Activated CD4-positive, CD25-positive, alpha-beta regulatory T cell (primary cell): ENCODE data around the gene CCRL2.

Experiments
- DNase-seq, 4 experiments: peaks; one replicate each; lab custom pipeline; 2025; lab: John Stamatoyannopoulos, UW

CCRL2 gene, protein sequence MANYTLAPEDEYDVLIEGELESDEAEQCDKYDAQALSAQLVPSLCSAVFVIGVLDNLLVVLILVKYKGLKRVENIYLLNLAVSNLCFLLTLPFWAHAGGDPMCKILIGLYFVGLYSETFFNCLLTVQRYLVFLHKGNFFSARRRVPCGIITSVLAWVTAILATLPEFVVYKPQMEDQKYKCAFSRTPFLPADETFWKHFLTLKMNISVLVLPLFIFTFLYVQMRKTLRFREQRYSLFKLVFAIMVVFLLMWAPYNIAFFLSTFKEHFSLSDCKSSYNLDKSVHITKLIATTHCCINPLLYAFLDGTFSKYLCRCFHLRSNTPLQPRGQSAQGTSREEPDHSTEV

DNA sequence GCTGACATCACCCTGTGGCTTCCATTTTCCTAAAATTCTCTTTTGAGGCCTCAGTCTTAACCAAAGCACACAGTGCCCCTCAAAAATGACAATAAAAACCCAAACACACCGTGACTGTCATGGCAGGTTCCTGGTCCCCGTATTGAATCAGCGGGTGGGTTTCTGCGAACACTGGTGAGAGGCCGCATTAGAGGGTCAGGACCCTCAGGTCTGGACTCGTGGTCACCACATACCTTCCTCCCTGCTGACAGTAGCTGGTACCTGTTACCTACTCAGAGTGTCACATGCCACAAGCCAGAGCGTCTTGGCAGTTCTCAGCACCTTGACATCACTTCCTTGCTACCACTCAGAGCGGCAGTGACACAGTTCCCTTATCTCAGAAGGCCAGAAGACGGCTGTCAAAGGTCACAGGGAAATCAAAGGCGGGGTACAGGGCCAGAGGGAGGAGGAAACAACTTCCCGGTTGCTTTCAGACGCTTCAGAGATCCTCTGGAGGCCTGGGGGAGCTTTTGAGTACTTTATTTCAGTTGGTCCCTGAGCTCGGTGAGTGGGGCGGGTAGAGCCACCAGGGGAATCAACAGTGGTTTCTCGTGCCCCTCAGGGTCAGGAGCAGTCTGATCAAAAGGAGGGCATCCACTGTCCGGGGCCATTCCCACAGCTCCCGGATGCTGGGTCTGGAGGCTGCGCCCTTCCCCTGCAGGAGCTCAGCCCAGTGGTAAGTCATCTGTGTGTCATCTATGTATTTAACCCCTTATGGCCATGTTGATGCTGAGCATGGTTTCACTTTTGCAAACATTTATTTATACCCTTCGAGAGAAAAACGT is at the start of gene CCRL2, which contains the start of gene CCR5AS:
Gene CCRL2, plus strand, starts transcription at position 472 of the 824 bp plus-strand sequence. CDS start 821 bp downstream, outside the sequence.
Gene CCR5AS, minus strand, starts transcription at position 279 of the 824 bp plus-strand sequence.
- DNase-seq, result peak in 2 of 4 experiments; percentile 3 to 13

DNA sequence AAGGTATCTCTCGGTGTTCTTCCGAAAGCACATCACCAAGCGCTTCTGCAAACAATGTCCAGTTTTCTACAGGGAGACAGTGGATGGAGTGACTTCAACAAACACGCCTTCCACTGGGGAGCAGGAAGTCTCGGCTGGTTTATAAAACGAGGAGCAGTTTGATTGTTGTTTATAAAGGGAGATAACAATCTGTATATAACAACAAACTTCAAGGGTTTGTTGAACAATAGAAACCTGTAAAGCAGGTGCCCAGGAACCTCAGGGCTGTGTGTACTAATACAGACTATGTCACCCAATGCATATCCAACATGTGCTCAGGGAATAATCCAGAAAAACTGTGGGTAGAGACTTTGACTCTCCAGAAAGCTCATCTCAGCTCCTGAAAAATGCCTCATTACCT is 48.6 kb upstream of the CCRL2 start:
- no peak for DNase-seq

DNA sequence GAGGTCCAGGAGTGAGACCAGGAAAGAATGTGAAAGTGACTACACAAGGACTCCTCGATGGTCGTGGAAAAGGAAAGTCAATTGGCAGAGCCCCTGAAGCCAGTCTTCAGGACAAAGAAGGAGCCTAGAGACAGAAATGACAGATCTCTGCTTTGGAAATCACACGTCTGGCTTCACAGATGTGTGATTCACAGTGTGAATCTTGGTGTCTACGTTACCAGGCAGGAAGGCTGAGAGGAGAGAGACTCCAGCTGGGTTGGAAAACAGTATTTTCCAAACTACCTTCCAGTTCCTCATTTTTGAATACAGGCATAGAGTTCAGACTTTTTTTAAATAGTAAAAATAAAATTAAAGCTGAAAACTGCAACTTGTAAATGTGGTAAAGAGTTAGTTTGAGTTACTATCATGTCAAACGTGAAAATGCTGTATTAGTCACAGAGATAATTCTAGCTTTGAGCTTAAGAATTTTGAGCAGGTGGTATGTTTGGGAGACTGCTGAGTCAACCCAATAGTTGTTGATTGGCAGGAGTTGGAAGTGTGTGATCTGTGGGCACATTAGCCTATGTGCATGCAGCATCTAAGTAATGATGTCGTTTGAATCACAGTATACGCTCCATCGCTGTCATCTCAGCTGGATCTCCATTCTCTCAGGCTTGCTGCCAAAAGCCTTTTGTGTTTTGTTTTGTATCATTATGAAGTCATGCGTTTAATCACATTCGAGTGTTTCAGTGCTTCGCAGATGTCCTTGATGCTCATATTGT is 47.1 kb upstream of the CCRL2 start:
- DNase-seq, result no peak

DNA sequence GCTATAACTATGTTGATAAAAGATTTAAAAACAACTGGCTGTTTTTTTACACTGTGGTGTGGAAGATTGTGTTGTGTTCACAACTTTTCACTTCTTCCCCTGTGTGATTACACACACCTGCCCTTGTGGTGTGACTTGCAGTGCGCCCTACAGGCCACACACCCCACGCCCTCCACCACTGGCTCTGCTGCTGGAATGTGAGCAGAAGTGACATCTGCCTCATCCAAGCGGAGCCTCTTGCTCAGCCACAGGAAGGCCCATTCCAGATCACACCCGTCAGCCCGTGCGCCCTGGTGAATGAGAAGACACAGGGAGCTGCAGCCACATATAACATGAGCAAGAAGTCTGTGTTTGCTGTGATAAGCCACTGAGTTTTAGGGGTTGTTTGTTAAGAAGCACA is 46.2 kb upstream of the CCRL2 start:
- no peak for DNase-seq

DNA sequence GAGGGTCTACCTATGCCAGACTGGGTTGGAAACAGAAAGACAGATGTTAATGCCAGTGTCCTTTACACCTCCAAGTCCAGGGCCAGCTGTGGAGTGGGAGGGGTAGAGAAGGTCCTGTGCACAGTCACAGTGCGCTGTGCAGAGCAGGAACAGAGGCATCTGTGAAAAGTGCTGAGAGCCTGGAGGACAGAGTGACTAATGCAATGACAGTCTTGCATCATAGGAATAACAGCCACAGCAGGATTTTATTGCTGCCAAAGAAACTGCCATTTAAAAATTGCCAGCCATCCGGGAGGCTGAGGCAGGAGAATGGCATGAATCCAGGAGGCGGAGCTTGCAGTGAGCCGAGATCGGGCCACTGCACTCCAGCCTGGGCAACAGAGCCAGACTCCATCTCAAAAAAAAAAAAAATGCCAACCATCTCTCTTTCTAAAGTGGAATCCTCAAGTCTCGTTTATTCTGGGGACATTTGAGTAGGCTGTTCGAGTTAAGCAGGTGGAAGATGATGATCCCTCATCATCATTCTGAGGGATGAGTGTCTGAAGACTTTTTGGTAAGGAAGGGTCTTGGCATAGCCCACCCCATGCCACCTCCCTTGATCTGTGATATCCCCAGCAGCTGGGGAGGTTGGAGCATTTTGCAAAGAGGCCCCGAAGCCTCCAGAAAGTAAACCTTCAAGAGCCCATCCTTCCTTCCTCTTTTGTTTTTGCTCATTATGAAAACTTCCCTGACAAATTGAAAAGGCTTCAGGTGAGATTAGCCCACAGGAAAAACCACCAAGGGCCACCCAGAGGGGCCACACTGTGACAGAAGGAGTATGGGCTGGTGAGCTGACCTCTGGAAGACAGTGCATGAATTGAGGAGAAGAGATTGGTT is 45.4 kb upstream of the CCRL2 start:
- DNase-seq, result no peak

DNA sequence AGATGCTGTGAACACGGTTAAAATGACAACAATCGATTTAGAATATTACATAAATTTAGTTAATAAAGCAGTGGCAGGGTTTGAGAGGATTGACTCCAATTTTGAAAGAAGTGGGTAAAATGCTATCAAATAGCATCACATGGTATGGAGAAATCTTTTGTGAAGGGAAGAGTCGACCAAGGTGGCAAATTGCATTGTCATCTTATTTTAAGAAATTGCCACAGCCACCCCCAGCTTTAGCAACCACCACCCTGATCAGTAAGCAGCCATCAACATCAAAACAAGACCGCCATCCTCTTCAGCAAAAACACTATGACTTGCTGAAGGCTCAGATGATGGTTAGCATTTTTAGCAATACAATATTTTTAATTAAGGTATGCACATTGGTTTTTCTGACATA is 42.0 kb upstream of the CCRL2 start:
- no peak for DNase-seq

DNA sequence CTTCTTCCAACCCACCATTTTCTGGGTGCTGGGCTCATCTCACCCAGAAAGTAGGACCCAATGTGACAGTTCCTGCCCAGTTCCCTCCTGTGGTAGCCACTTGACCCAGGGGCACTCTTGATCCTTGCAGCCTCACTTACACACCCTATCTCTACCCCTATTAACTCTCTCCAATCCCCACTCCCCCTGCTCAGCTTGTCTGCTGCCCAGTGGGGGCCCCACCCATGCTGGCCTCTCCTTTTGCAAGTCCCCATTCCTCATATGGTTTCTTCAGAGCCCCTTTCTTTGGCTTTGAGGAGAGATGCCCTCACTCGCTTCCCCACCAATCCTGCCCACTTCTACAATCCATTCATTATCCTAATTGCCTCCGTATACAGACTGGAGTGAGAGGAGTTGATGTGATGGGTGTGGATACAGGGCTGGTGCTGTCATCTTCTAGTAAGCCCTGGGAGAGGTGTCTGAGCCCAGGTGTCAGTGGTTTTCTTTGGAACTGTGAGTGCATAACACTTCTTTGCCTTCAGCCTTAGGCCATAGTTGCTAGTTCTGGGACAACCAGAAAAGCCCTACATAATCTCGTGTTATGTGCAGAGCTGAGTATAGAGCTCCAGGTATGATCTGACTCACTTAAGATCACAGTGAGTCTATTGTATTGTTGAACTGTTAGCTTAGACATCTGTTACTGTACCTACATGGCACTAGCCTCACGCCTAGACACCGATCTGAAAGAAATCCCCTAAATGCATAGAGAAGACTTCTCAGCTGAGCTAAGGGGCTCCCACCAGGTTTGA is 41.1 kb upstream of the CCRL2 start:
- no peak for DNase-seq

DNA sequence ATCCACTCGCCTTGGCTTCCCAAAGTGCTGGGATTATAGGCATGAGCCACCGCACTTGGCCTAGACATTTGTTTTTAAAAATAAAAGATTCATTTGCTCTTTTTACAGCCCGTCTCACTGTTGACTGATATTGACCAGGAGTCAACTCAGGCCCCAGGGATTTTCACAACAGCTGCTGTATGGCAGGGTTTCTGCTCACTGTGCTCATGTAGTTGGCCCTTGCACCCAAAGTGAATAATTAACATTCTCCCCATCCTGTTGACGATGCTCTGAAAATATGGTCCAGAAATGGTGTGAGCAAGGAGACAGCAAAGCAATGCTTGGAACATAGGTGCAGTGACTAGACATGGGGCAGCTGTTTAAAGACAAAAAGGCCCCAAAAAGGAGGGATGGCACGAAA is 39.2 kb upstream of the CCRL2 start:
- DNase-seq, result no peak

DNA sequence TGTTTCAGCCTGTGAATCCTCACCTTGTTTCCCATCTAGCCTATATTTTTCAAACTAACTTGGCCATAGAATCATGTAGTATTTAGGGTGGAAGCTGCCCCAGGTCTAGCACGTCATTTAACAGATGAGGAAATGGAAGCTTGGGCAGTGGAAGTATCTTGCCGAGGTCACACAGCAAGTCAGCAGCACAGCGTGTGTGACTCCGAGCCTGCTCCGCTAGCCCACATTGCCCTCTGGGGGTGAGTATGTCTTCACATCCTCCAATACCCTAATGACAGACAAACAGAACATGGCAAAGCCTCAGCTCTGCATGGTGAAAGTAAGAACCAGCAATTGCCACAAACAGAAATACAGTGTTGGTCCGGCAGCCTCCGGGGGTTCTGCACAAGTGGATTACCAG is 38.5 kb upstream of the CCRL2 start:
- peak in 3 of 4 experiments; percentile 27 to 31 (median 29) for DNase-seq

DNA sequence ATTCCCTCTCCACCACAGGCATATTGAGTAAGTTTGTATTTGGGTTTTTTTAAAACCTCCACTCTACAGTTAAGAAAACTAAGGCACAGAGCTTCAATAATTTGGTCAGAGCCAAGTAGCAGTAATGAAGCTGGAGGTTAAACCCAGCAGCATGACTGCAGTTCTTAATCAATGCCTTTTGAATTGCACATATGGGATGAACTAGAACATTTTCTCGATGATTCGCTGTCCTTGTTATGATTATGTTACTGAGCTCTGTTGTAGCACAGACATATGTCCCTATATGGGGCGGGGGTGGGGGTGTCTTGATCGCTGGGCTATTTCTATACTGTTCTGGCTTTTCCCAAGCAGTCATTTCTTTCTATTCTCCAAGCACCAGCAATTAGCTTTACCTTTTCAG is 37.9 kb upstream of the CCRL2 start:
- DNase-seq, result no peak

DNA sequence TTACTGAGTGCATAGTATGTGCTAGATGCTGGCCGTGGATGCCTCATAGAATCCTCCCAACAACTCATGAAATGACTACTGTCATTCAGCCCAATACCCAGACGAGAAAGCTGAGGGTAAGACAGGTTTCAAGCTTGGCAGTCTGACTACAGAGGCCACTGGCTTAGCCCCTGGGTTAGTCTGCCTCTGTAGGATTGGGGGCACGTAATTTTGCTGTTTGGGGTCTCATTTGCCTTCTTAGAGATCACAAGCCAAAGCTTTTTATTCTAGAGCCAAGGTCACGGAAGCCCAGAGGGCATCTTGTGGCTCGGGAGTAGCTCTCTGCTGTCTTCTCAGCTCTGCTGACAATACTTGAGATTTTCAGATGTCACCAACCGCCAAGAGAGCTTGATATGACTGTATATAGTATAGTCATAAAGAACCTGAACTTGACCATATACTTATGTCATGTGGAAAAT is 37.4 kb upstream of the CCRL2 start:
- DNase-seq, result no peak

DNA sequence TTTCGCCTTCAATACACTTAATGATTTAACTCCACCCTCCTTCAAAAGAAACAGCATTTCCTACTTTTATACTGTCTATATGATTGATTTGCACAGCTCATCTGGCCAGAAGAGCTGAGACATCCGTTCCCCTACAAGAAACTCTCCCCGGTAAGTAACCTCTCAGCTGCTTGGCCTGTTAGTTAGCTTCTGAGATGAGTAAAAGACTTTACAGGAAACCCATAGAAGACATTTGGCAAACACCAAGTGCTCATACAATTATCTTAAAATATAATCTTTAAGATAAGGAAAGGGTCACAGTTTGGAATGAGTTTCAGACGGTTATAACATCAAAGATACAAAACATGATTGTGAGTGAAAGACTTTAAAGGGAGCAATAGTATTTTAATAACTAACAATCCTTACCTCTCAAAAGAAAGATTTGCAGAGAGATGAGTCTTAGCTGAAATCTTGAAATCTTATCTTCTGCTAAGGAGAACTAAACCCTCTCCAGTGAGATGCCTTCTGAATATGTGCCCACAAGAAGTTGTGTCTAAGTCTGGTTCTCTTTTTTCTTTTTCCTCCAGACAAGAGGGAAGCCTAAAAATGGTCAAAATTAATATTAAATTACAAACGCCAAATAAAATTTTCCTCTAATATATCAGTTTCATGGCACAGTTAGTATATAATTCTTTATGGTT is 36.1 kb upstream of the CCRL2 start, which contains the start of gene CCR5:
Gene CCR5, plus strand, starts transcription at position 108 of the 680 bp plus-strand sequence. CDS start 1,957 bp downstream, outside the sequence.
- no peak for DNase-seq

DNA sequence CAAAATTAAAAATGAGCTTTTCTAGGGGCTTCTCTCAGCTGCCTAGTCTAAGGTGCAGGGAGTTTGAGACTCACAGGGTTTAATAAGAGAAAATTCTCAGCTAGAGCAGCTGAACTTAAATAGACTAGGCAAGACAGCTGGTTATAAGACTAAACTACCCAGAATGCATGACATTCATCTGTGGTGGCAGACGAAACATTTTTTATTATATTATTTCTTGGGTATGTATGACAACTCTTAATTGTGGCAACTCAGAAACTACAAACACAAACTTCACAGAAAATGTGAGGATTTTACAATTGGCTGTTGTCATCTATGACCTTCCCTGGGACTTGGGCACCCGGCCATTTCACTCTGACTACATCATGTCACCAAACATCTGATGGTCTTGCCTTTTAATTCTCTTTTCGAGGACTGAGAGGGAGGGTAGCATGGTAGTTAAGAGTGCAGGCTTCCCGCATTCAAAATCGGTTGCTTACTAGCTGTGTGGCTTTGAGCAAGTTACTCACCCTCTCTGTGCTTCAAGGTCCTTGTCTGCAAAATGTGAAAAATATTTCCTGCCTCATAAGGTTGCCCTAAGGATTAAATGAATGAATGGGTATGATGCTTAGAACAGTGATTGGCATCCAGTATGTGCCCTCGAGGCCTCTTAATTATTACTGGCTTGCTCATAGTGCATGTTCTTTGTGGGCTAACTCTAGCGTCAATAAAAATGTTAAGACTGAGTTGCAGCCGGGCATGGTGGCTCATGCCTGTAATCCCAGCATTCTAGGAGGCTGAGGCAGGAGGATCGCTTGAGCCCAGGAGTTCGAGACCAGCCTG is 35.3 kb upstream of the CCRL2 start:
- DNase-seq, result no peak

DNA sequence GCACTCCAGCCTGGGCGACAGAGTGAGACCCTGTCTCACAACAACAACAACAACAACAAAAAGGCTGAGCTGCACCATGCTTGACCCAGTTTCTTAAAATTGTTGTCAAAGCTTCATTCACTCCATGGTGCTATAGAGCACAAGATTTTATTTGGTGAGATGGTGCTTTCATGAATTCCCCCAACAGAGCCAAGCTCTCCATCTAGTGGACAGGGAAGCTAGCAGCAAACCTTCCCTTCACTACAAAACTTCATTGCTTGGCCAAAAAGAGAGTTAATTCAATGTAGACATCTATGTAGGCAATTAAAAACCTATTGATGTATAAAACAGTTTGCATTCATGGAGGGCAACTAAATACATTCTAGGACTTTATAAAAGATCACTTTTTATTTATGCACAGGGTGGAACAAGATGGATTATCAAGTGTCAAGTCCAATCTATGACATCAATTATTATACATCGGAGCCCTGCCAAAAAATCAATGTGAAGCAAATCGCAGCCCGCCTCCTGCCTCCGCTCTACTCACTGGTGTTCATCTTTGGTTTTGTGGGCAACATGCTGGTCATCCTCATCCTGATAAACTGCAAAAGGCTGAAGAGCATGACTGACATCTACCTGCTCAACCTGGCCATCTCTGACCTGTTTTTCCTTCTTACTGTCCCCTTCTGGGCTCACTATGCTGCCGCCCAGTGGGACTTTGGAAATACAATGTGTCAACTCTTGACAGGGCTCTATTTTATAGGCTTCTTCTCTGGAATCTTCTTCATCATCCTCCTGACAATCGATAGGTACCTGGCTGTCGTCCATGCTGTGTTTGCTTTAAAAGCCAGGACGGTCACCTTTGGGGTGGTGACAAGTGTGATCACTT is 34.3 kb upstream of the CCRL2 start:
- no peak for DNase-seq

DNA sequence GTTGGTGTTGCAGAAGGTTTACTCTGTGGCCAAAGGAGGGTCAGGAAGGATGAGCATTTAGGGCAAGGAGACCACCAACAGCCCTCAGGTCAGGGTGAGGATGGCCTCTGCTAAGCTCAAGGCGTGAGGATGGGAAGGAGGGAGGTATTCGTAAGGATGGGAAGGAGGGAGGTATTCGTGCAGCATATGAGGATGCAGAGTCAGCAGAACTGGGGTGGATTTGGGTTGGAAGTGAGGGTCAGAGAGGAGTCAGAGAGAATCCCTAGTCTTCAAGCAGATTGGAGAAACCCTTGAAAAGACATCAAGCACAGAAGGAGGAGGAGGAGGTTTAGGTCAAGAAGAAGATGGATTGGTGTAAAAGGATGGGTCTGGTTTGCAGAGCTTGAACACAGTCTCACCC is 32.3 kb upstream of the CCRL2 start:
- DNase-seq, result no peak

DNA sequence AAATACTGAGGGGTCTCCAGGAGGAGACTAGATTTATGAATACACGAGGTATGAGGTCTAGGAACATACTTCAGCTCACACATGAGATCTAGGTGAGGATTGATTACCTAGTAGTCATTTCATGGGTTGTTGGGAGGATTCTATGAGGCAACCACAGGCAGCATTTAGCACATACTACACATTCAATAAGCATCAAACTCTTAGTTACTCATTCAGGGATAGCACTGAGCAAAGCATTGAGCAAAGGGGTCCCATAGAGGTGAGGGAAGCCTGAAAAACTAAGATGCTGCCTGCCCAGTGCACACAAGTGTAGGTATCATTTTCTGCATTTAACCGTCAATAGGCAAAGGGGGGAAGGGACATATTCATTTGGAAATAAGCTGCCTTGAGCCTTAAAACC is 31.8 kb upstream of the CCRL2 start:
- no peak for DNase-seq

DNA sequence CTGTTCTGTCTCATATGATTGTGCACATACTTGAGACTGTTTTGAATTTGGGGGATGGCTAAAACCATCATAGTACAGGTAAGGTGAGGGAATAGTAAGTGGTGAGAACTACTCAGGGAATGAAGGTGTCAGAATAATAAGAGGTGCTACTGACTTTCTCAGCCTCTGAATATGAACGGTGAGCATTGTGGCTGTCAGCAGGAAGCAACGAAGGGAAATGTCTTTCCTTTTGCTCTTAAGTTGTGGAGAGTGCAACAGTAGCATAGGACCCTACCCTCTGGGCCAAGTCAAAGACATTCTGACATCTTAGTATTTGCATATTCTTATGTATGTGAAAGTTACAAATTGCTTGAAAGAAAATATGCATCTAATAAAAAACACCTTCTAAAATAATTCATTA is 31.2 kb upstream of the CCRL2 start:
- DNase-seq, result no peak

DNA sequence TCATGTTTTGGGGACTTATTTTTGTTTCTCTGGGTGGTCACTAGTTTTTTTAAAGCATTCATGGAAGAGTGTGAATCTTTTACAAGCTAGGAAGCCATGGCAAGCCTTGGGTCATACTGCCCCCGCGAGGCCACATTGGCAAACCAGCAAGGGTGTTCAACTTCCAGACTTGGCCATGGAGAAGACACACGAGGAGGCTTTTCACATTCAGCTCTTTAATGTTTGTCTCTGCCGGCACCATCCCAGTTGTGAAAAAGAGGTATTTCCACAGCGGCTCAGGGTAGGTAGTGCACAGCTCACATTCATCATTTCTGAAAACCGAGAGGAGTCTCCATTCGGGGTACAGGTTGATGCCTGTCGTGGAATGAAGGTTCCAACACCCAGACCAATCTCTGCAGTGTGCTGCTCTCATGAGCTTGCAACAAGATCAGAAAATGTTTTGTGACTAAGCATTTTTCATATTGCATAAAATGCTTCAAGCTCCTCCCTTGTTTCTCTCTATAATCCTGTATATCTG is 28.6 kb upstream of the CCRL2 start:
- peak; percentile 13 to 34 (median 21) for DNase-seq
